Spinal cord (tissue), 4 donors: ENCODE measurements around the gene SLC7A10. TPM values are rescaled to one million over a fixed set of nuclear protein-coding genes. Genes with fewer than 3 reads are reported as not detected.

ENCODE experiments used
- polyA plus RNA-seq, 2 donors: library from polyadenylated mRNA; unstranded; fragments of 120-200 nt; gene quantifications; one replicate each; pipeline ENCODE4 v1.2.1, GENCODE V29; 2013; ENCODE audit not compliant: insufficient read length in 2 of 2
- total RNA-seq, 2 donors: library from RNA; depleted of rRNA in 1 of 2; stranded (reverse); fragments of 120-200 nt in 1 of 2; fragments of >200 nt in 1 of 2; gene quantifications; one replicate each; pipeline versions ENCODE4 v1.2.3 to v1.2.4, GENCODE V29; 2013 to 2014

The SLC7A10 gene
- total and polyA plus RNA-seq, 4 donors: 3.8 to 43.2 (median 19.9) TPM

Other genes with a start within 250 kb of the SLC7A10 start
- 1 to 10 TPM; 3.7 to 10.0 TPM for gene RHPN2, start 161.0 kb downstream of the SLC7A10 start, total RNA-seq
- gene RHPN2, start 161.0 kb downstream of the SLC7A10 start, polyA plus RNA-seq: 10 to 100 TPM in 1 of 2 donors, 1 to 10 TPM in 1; 9.3 to 10.3 TPM
- 10 to 100 TPM in 1 of 2 donors, 1 to 10 TPM in 1; 8.3 to 12.5 TPM for gene GPATCH1, start 144.7 kb downstream of the SLC7A10 start, total RNA-seq
- 10 to 100 TPM in 1 of 2 donors, 1 to 10 TPM in 1; 8.7 to 11.0 TPM for gene GPATCH1, start 144.7 kb downstream of the SLC7A10 start, polyA plus RNA-seq
- under 1 TPM in 1 of 2 donors, not detected in 1; 0.22 TPM for gene WDR88, start 93.7 kb downstream of the SLC7A10 start, total RNA-seq
- 1 to 10 TPM; 1.0 to 1.4 TPM for gene WDR88, start 93.7 kb downstream of the SLC7A10 start, polyA plus RNA-seq
- 10 to 100 TPM; 35.4 to 44.7 TPM for gene LRP3, start 31.5 kb downstream of the SLC7A10 start, total RNA-seq
- 100 to 1,000 TPM; 122 to 130 TPM for gene LRP3, start 31.5 kb downstream of the SLC7A10 start, polyA plus RNA-seq
- 1 to 10 TPM; 5.1 to 6.4 TPM for gene CEBPA, start 76.7 kb upstream of the SLC7A10 start, total RNA-seq
- gene CEBPA, start 76.7 kb upstream of the SLC7A10 start, polyA plus RNA-seq: 1 to 10 TPM; 6.0 to 6.7 TPM
- 10 to 100 TPM; 19.2 to 30.0 TPM for gene CEBPG, start 147.9 kb upstream of the SLC7A10 start, total RNA-seq
- gene CEBPG, start 147.9 kb upstream of the SLC7A10 start, polyA plus RNA-seq: 10 to 100 TPM; 26.7 to 36.3 TPM